Lung (tissue), 5 donors: ENCODE results near the gene NCR2. TPM values are rescaled to one million over a fixed set of nuclear protein-coding genes. Genes with fewer than 3 reads are reported as not detected.

Source experiments
- polyA plus RNA-seq, 2 donors: library from polyadenylated mRNA; stranded (reverse); fragments of 200-250 nt; gene quantifications; one replicate each; pipeline ENCODE4 v1.2.1, GENCODE V29; 2013
- small RNA-seq: library from RNA; depleted of rRNA; stranded (forward); fragments of <200 nt; gene quantifications from one replicate; pipeline ENCODE3, GENCODE V24; 2014; ENCODE audit warnings: low replicate concordance
- total RNA-seq, 2 donors: library from RNA; depleted of rRNA in 1 of 2; stranded (reverse); fragments of >200 nt in 1 of 2; gene quantifications; one replicate each; pipeline ENCODE4 v1.2.1, GENCODE V29; 2014 to 2021
- donor health status: Bipolar disorder and iron deficiency.
- donor health status: healthy.
- donor health status: DM: yes; HTN: yes; CAD: no.

NCR2 gene
- total and polyA plus RNA-seq, 4 donors: not detected

Small RNAs within 50 kb of the gene (small RNA-seq; reads per million reads assigned to genes)
- gene RNU6-643P: not detected

Other genes starting within 250 kb of the NCR2 start
- gene TREML1, start 181.3 kb upstream of the NCR2 start, total RNA-seq: 1 to 10 TPM; 1.2 TPM
- 1 to 10 TPM; 1.2 to 2.2 TPM for gene TREML1, start 181.3 kb upstream of the NCR2 start, polyA plus RNA-seq
- gene TREM2, start 172.5 kb upstream of the NCR2 start, total RNA-seq: 10 to 100 TPM in 1 of 2 donors, 1 to 10 TPM in 1; 1.6 to 10.7 TPM
- 10 to 100 TPM in 1 of 2 donors, 1 to 10 TPM in 1; 7.4 to 48.0 TPM for gene TREM2, start 172.5 kb upstream of the NCR2 start, polyA plus RNA-seq
- 1 to 10 TPM in 1 of 2 donors, under 1 TPM in 1; 0.65 to 1.4 TPM for gene TREML2, start 134.5 kb upstream of the NCR2 start, total RNA-seq
- gene TREML2, start 134.5 kb upstream of the NCR2 start, polyA plus RNA-seq: 1 to 10 TPM in 1 of 2 donors, under 1 TPM in 1; 0.06 to 4.4 TPM
- 1 to 10 TPM in 1 of 2 donors, not detected in 1; 1.3 TPM for gene TREML4, start 107.3 kb upstream of the NCR2 start, total RNA-seq
- gene TREML4, start 107.3 kb upstream of the NCR2 start, polyA plus RNA-seq: 1 to 10 TPM in 1 of 2 donors, not detected in 1; 5.8 TPM
- 100 to 1,000 TPM in 1 of 2 donors, 10 to 100 TPM in 1; 17.4 to 110 TPM for gene TREM1, start 48.9 kb upstream of the NCR2 start, total RNA-seq
- gene TREM1, start 48.9 kb upstream of the NCR2 start, polyA plus RNA-seq: 100 to 1,000 TPM in 1 of 2 donors, 10 to 100 TPM in 1; 54.7 to 112 TPM
- 10 to 100 TPM; 22.6 to 35.0 TPM for gene FOXP4, start 210.8 kb downstream of the NCR2 start, total RNA-seq
- 10 to 100 TPM; 12.8 to 21.7 TPM for gene FOXP4, start 210.8 kb downstream of the NCR2 start, polyA plus RNA-seq